Lung (tissue), 16 donors: ENCODE data around the gene IRGQ. TPM values are rescaled to one million over a fixed set of nuclear protein-coding genes. Genes with fewer than 3 reads are reported as not detected.

ENCODE experiments used
- ATAC-seq: fragments of 200-7000 bp; cut with Tn5 transposase; one replicate; pipeline ENCODE4 v1.9.1; 2020; ENCODE audit warnings: moderate number of reproducible peaks; ENCODE audit not compliant: insufficient read depth, low FRiP score
- DNase-seq, 3 donors: peaks; one replicate each; pipeline ENCODE4 v3.0.0-alpha.2; 2013 to 2017
- H3K27ac ChIP-seq, 2 donors: one replicate each; pipeline ENCODE4 v1.5.1; 2013; ENCODE audit warnings: mild to moderate bottlenecking in 2 of 2, moderate library complexity in 2 of 2, control low read depth in 1 of 2, inconsistent platforms in 1 of 2, low read depth in 1 of 2, low read length in 1 of 2
- H3K27me3 ChIP-seq, 3 donors: one replicate each; pipeline ENCODE4 v1.5.1; 2013; ENCODE audit warnings: low read length in 2 of 3; ENCODE audit not compliant: control insufficient read depth in 3 of 3, insufficient read depth in 3 of 3
- H3K36me3 ChIP-seq, 4 donors: one replicate each; pipeline ENCODE4 v1.5.1; 2013; ENCODE audit warnings: low read length in 4 of 4, mild to moderate bottlenecking in 1 of 4, moderate library complexity in 1 of 4; ENCODE audit not compliant: control insufficient read depth in 4 of 4, insufficient read depth in 4 of 4
- H3K4me1 ChIP-seq, 5 donors: one replicate each; pipeline ENCODE4 v1.5.1; 2013; ENCODE audit warnings: low read length in 5 of 5, mild to moderate bottlenecking in 2 of 5, moderate library complexity in 1 of 5; ENCODE audit not compliant: control insufficient read depth in 5 of 5, insufficient read depth in 5 of 5
- H3K4me3 ChIP-seq: one replicate; pipeline ENCODE4 v1.5.1; 2013; ENCODE audit warnings: mild to moderate bottlenecking, control low read depth, moderate library complexity
- H3K9ac ChIP-seq, 2 donors: one replicate each; pipeline ENCODE4 v1.5.1; 2013; ENCODE audit warnings: low read length in 2 of 2, control low read depth in 1 of 2; ENCODE audit not compliant: insufficient read depth in 1 of 2
- H3K9me3 ChIP-seq, 4 donors: one replicate each; pipeline ENCODE4 v1.5.1; 2013; ENCODE audit warnings: low read length in 3 of 4, mild to moderate bottlenecking in 1 of 4, moderate library complexity in 1 of 4; ENCODE audit not compliant: control insufficient read depth in 4 of 4, insufficient read depth in 3 of 4
- WGBS, 2 donors: extraction: QIAGEN DNeasy Blood & Tissue Kit; methylation state at CpG; one replicate each; pipeline ENCODE4 v1.1.7; 2013; 5-methylcytosine and 5-hydroxymethylcytosine counted together
- long read RNA-seq, 5 donors: transcript quantifications; one replicate each; lab custom pipeline, GENCODE V29; 2026
- polyA plus RNA-seq, 2 donors: library from polyadenylated mRNA; stranded (reverse); fragments of 200-250 nt; gene quantifications; one replicate each; pipeline ENCODE4 v1.2.1, GENCODE V29; 2013
- total RNA-seq, 2 donors: library from RNA; depleted of rRNA in 1 of 2; stranded (reverse); fragments of >200 nt in 1 of 2; gene quantifications; one replicate each; pipeline ENCODE4 v1.2.1, GENCODE V29; 2014 to 2021
- TF ChIP-seq, protein P1 (sequence below): IDR thresholded peaks from 2 replicates; pipeline ENCODE4 v1.5.1; 2012; ENCODE audit warnings: mild to moderate bottlenecking; ENCODE audit errors: control extremely low read depth, extremely low read depth
- donor health status: control.
- donor health status: control.
- donor health status: Bipolar disorder and iron deficiency.
- donor health status: healthy.
- donor health status: DM: yes; HTN: yes; CAD: no.

IRGQ gene, protein sequence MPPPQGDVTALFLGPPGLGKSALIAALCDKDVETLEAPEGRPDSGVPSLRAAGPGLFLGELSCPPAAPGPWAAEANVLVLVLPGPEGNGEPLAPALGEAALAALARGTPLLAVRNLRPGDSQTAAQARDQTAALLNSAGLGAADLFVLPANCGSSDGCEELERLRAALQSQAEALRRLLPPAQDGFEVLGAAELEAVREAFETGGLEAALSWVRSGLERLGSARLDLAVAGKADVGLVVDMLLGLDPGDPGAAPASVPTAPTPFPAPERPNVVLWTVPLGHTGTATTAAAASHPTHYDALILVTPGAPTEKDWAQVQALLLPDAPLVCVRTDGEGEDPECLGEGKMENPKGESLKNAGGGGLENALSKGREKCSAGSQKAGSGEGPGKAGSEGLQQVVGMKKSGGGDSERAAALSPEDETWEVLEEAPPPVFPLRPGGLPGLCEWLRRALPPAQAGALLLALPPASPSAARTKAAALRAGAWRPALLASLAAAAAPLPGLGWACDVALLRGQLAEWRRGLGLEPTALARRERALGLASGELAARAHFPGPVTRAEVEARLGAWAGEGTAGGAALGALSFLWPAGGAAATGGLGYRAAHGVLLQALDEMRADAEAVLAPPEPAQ
- 10 to 100 TPM; 23.7 to 28.3 TPM for total RNA-seq
- polyA plus RNA-seq: 1 to 10 TPM; 3.8 to 7.5 TPM
- long read RNA-seq, donor 1, full-length matches to known transcripts: 31 of 31 reads
- long read RNA-seq, donor 1, partial matches to known transcripts: 0 of 31 reads
- long read RNA-seq, donor 1, other reads (novel, unspliced or antisense): 0 of 31 reads
- long read RNA-seq, donor 2, transcript IRGQ-202 (1 exons, 3,752 nt): major isoform, 14 of 14 reads
- long read RNA-seq, donor 2, partial matches to known transcripts: 0 of 14 reads
- long read RNA-seq, donor 2, other reads (novel, unspliced or antisense): 0 of 14 reads
- long read RNA-seq, donor 3, transcript IRGQ-202 (1 exons, 3,752 nt): major isoform, 22 of 22 reads
- long read RNA-seq, donor 3, partial matches to known transcripts: 0 of 22 reads
- long read RNA-seq, donor 3, other reads (novel, unspliced or antisense): 0 of 22 reads
- long read RNA-seq, donor 4, transcript IRGQ-202 (1 exons, 3,752 nt): major isoform, 16 of 17 reads
- long read RNA-seq, donor 4, partial matches to known transcripts: 0 of 17 reads
- long read RNA-seq, donor 4, other reads (novel, unspliced or antisense): 0 of 17 reads
- long read RNA-seq, donor 5, full-length matches to known transcripts: 41 of 41 reads
- long read RNA-seq, donor 5, partial matches to known transcripts: 0 of 41 reads
- long read RNA-seq, donor 5, other reads (novel, unspliced or antisense): 0 of 41 reads

DNA sequence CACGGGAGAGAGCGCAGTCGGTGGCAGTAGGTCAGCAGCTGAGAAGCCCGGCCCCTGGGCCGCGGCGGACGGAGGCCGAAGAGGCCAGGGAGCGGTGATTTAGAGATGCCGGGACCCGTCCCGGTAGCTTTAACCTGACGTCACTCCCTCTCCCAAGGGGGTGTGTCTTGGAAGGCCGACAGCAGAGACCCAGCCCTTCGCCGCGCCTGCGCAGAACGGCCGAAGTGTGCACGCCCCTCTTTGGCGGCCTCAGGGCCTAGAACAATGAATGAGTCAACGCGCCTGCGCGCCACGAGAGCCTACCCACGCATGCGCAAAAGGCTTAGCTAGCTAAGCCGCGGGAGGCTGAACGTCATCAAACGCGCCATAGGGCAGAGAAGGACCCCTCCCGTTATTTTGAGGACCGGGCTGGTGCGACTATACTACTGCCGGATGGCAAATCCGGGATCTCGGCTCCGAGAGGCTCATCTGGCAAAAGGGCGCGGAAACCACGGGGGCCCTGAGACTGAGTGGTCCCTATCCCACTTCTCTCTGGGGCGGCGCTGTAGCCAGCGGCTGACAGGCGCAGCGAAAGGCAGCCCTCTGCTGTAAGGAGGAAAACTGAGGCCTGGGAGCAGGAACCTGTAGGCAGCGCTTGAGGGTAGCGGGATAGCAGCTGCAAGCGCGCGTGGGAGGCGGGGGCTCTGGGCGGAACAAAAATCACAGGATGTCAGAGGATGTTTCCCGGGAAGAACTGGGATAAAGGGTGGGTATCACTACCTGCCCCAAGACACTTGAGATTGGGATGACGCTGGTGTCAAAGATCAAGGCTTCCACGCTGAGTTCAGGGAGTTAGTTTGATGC is at the start of gene IRGQ, which contains the start of gene ZNF576:
Gene IRGQ (minus strand): TSS at position 136 of the 843 bp plus-strand sequence. CDS start 796 bp downstream, outside the sequence.
Gene ZNF576 (plus strand): TSS at position 597 of the 843 bp plus-strand sequence. CDS start 514 bp downstream, outside the sequence.
- H3K4me3 ChIP-seq: peak within 1 kb of the TSS; percentile 58
- H3K4me1 ChIP-seq: peaks cover 0 to 29% (median 8%) of the 10 kb centered on the region in 5 donors
- TF ChIP-seq, protein P1, sequence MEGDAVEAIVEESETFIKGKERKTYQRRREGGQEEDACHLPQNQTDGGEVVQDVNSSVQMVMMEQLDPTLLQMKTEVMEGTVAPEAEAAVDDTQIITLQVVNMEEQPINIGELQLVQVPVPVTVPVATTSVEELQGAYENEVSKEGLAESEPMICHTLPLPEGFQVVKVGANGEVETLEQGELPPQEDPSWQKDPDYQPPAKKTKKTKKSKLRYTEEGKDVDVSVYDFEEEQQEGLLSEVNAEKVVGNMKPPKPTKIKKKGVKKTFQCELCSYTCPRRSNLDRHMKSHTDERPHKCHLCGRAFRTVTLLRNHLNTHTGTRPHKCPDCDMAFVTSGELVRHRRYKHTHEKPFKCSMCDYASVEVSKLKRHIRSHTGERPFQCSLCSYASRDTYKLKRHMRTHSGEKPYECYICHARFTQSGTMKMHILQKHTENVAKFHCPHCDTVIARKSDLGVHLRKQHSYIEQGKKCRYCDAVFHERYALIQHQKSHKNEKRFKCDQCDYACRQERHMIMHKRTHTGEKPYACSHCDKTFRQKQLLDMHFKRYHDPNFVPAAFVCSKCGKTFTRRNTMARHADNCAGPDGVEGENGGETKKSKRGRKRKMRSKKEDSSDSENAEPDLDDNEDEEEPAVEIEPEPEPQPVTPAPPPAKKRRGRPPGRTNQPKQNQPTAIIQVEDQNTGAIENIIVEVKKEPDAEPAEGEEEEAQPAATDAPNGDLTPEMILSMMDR: no peak
- no peaks in the 10 kb centered on the region for H3K27me3 ChIP-seq
- ATAC-seq: peak; percentile 87
- WGBS, 2 donors: 0% methylated on average over 60 of the region's 60 CpGs
- no peaks in the 10 kb centered on the region for H3K9me3 ChIP-seq
- H3K27ac ChIP-seq: peak within 1 kb of the TSS; percentile 94 to 97
- peak; percentile 100 for DNase-seq
- peaks cover 0 to 37% (median 13%) of the 10 kb centered on the region in 4 donors for H3K36me3 ChIP-seq
- peak within 1 kb of the TSS; percentile 95 to 97 for H3K9ac ChIP-seq

DNA sequence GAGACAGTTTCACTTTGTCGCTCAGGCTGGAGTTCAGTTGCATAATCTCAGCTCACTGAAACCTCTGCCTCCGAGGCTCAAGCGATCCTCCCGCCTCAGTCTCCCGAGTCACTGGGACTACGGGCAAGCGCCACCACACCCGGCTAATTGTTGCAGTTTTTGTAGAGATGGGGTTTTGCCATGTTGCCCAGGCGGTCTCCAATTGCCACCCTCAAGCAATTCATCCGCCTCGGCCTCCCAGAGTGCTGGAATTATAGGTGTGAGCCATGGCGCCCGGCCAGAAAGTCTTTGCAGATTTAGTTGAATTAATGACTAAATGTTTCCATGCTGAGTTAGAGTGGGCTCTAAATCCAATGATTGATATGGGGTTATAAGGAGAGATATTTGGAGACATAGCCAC is 48.2 kb upstream of the IRGQ start:
- Histone ChIP-seq H3K9me3 (peaks cover 0 to 3% (median 0%) of the 10 kb centered on the region in 4 donors), H3K9ac (no peak overlapping the region), H3K4me3 (no peak overlapping the region), H3K4me1 (peaks cover 0 to 8% (median 4%) of the 10 kb centered on the region in 5 donors), H3K27me3 (peaks cover 0 to 16% (median 13%) of the 10 kb centered on the region in 3 donors), H3K36me3 (peaks cover 0 to 12% (median 5%) of the 10 kb centered on the region in 4 donors), H3K27ac (no peak overlapping the region)
- ATAC-seq (no peak), DNase-seq (no peak)
- TF ChIP-seq, protein P1: no peak
- WGBS, 2 donors: 74 to 82% methylated on average over 13 of the region's 13 CpGs

DNA sequence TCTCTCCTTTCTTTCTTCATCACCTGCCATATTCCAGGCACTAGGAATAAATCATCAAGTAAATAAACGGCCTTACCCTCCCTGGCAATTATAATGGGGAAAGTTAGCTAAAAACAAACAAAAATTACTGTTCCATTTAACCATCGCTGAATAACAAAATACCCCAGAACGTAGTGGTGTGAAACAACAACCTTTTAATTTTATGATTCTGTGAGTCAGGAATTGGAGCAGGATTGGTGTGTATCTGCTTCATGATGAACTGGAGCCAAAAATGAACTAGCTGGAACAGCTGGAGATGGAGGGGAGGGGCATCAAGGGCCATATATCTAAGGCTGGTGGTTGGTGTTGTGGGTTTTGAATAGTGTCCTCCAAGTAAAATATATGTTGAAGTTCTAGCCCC is 47.4 kb upstream of the IRGQ start:
- Histone ChIP-seq H3K36me3 (peaks cover 0 to 6% (median under 1%) of the 10 kb centered on the region in 4 donors), H3K27me3 (peaks cover 0 to 24% (median 20%) of the 10 kb centered on the region in 3 donors), H3K9me3 (peaks cover 0 to 3% (median 0%) of the 10 kb centered on the region in 4 donors), H3K27ac (no peak overlapping the region), H3K4me3 (no peak overlapping the region), H3K4me1 (peaks cover 0 to 10% (median 4%) of the 10 kb centered on the region in 5 donors), H3K9ac (no peak overlapping the region)
- WGBS, 2 donors: 82 to 83% methylated on average over 3 of the region's 3 CpGs
- peak in 2 of 3 donors; percentile 39 to 43 for DNase-seq
- ATAC-seq: no peak
- TF ChIP-seq, protein P1: no peak
